ENCODE data around the gene ARL6IP1.
"Not testable (repeated sequence)": the region's sequence is repeated elsewhere in the genome, so short reads cannot be mapped to it uniquely, and the experiment has no call there.

ARL6IP1 gene

GRCh38 chr16:18759598-18760520 is 41.5 kb downstream of the ARL6IP1 start:
- DNase-seq (ENCODE audit: low read depth, low spot score), result not testable (repeated sequence)

- DNase-seq (ENCODE audit: low read depth, low spot score), result not testable (repeated sequence)
Observed at GRCh38 chr16:18757960-18758660, 43.2 kb downstream of the ARL6IP1 start.

DNA sequence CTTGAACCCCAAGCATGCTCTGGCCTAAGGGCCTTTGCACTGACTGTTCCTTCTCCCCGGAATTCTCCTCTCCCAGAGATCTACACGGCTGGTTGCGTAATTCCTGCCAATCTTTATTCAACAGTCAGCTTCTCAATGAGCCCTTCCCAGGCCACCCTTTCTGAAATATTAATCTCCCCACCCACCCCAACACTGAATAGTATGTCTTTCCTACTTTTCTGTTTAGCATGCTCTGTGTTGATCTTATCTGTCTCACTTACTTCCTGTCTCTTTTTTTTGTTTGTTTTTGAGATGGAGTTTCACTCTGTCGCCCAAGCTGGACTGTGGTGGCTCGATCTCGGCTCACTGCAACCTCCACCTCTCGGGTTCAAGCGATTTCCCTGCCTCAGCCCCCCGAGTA is 44.7 kb downstream of the ARL6IP1 start:
- not testable (repeated sequence) for DNase-seq (ENCODE audit: low read depth, low spot score)

DNA sequence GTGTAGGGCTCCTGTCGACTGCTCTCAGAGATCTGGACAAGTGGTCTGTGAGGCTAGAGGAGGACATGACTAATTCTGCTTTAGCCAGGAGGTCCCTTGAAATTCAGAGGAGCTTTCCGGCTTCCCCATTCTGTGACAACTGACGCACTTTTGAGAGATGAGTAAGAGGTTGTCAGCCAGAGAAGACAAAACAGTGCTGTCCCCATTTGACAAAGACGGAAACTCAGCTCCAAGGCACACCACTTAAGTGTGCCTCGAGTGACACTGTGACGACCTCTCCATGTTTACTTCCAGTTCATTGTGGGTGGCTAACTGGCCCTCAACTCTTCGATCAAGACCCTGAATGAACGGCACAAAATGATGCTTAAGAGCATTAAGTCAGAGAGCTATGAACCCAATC is 58.5 kb downstream of the ARL6IP1 start:
- not testable (repeated sequence) for DNase-seq (ENCODE audit: low read depth, low spot score)

All from smooth muscle cell of the brain vasculature (primary cell).